Activated CD4-positive, alpha-beta memory T cell treated with anti-CD3 and anti-CD28 coated beads for 36 hours (primary cell): ENCODE results near the gene MCF2L. TPM values are rescaled to one million over a fixed set of nuclear protein-coding genes. Genes with fewer than 3 reads are reported as not detected.

Source experiments
- CTCF ChIA-PET: fragments of 350-600 bp; sonication (Branson Sonifier 250); formaldehyde crosslinking; loops from one replicate; lab custom pipeline; 2021; ENCODE audit warnings: antibody characterized with exemption, inconsistent platforms; lab: Charles Lee
- POLR2A ChIA-PET: fragments of 350-600 bp; sonication (Branson Sonifier 250); formaldehyde crosslinking; loops from one replicate; lab custom pipeline; 2021; ENCODE audit warnings: antibody characterized with exemption; lab: Charles Lee
- DNase-seq: peaks from one replicate; pipeline ENCODE4 v3.0.0-alpha.2; 2020
- H3K27ac Mint-ChIP-seq: one replicate; pipeline ENCODE4 v1.8.0; 2021; ENCODE audit warnings: mixed read lengths
- H3K27me3 Mint-ChIP-seq: one replicate; pipeline ENCODE4 v1.8.0; 2021; ENCODE audit warnings: mixed read lengths
- H3K36me3 Mint-ChIP-seq: one replicate; pipeline ENCODE4 v1.8.0; 2021; ENCODE audit warnings: mixed read lengths
- H3K4me1 Mint-ChIP-seq: one replicate; pipeline ENCODE4 v1.8.0; 2021; ENCODE audit warnings: low read depth, mixed read lengths
- H3K4me3 Mint-ChIP-seq: one replicate; pipeline ENCODE4 v1.8.0; 2021; ENCODE audit warnings: mild to moderate bottlenecking, mixed read lengths
- H3K9me3 Mint-ChIP-seq: one replicate; pipeline ENCODE4 v1.8.0; 2021; ENCODE audit warnings: mixed read lengths
- intact Hi-C: fragments of 100-400 bp; cut with micrococcal nuclease; formaldehyde crosslinking; loops from one replicate; pipeline ENCODE4 v1.15.1; 2023
- total RNA-seq, 2 experiments: library from RNA; stranded (reverse); gene quantifications; one replicate each; pipeline ENCODE4 v1.2.3, GENCODE V29; 2021

The MCF2L gene
- total RNA-seq, 2 experiments from 2014 or later = 7.1 to 8.0 TPM

GRCh38 chr13:113118261-113119021 is 149.4 kb downstream of the MCF2L start:
- Mint-ChIP-seq H3K36me3 (no peaks in the 10 kb centered on the region), H3K4me3 (no peak overlapping the region), H3K4me1 (no peaks in the 10 kb centered on the region), H3K9me3 (no peaks in the 10 kb centered on the region), H3K27ac (no peak overlapping the region), H3K27me3 (no peaks in the 10 kb centered on the region)
- ChIA-PET POLR2A (no interaction called here), CTCF (no interaction called here)
- intact Hi-C loops = no loop called here
- DNase-seq = no peak

DNA sequence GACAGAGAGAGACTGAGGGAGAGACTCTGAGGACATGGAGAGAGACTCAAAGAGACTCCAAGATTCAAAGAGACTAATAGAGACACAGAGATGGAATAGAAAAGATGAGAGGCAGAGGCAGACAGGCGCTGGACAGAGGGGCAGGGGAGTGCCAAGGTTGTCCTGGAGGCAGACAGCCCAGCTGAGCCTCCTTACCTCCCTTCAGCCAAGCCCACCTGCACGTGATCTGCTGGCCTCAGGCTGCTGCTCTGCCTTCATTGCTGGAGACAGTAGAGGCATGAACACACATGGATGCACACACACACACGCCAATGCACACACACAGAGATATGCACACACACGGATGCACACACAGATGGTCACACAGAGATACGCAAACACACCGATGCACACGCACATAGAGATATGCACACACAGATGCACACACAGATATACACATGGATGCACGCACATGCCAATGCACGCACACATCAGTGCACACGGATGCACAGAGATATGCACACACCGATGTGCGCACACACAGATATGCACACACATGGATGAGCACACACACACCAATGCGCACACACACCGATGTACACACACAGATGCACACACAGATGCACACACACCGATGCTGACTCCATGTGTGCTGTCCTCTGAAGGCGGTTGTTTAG is 150.3 kb downstream of the MCF2L start:
- H3K27me3 Mint-ChIP-seq = no peaks in the 10 kb centered on the region
- ChIA-PET POLR2A (no interaction called here), CTCF (no interaction called here)
- no peaks in the 10 kb centered on the region for H3K36me3 Mint-ChIP-seq
- H3K4me3 Mint-ChIP-seq = no peak overlapping the region
- intact Hi-C loops = no loop called here
- no peak for DNase-seq
- H3K4me1 Mint-ChIP-seq = no peaks in the 10 kb centered on the region
- H3K27ac Mint-ChIP-seq = no peak overlapping the region
- H3K9me3 Mint-ChIP-seq = no peaks in the 10 kb centered on the region

DNA sequence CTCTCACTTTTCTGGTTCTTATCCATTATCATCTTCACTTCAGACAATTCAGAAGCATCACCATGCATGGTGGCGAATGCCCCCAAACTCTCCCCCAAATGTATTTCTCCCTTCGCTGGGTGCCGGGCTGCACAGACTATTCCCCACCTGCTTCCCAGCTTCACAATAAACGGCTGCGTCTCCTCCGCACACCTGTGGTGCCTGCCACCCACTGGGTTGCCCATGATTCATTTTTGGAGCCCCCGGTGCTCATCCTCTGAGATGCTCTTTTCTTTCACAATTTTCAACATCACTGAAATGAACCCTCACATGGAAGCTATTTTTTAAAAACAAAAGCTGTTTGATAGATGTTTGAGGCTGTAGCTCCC is 150.8 kb downstream of the MCF2L start:
- intact Hi-C loops = no loop called here
- ChIA-PET CTCF (no interaction called here), POLR2A (no interaction called here)
- H3K27me3 Mint-ChIP-seq = no peaks in the 10 kb centered on the region
- no peak overlapping the region for H3K4me3 Mint-ChIP-seq
- no peak for DNase-seq
- H3K9me3 Mint-ChIP-seq = no peaks in the 10 kb centered on the region
- no peaks in the 10 kb centered on the region for H3K36me3 Mint-ChIP-seq
- H3K4me1 Mint-ChIP-seq = no peaks in the 10 kb centered on the region
- no peak overlapping the region for H3K27ac Mint-ChIP-seq

DNA sequence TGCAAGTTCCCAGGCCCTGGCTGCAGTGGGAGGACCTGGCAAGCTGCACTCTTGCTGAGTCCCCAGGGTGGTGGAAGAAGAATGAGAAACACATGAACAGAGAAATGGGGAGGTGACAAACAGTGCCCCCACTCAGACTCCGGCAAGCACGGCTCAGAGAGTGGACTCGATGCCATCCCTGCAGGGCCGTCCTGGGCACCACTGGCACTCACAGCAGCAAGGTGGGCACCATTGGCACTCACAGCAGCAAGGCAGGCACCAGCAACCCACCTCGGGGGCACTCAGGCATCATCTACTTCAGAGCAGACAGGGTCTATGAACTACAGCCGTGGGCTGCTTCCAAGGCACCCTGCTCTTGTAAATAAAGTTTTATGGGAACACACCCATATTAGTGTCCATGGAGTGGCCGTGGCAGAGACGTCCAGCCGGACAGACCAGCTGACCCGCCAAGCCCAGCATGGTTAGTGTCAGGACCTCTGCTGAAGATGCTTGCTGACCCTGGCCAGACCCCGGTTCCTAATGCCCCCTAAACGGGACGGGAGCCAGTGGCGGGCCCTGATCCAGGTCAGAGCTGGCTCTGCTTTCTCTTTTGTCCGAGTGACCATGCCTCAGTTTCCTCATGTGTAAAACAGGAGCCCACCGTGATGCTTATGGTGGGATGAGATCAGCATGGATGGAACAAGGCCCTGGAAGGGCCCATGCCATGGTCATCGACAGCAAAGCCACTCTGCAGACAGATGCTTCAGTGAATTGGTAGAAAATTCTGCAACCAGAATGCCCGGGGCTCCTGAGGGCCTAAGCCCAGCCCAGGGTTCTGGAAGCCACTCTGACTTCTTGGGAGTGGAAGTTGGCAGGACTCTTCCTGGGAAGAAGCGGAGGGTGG is 151.5 kb downstream of the MCF2L start:
- no peak overlapping the region for H3K27ac Mint-ChIP-seq
- H3K4me1 Mint-ChIP-seq = no peaks in the 10 kb centered on the region
- CTCF ChIA-PET = no interaction called here

GRCh38 chr13:113121183-113121927 is 152.3 kb downstream of the MCF2L start:
- Mint-ChIP-seq H3K4me1 (no peaks in the 10 kb centered on the region), H3K9me3 (no peaks in the 10 kb centered on the region), H3K4me3 (no peak overlapping the region), H3K27me3 (no peaks in the 10 kb centered on the region), H3K36me3 (no peaks in the 10 kb centered on the region), H3K27ac (no peak overlapping the region)
- intact Hi-C loops = no loop called here
- DNase-seq = no peak
- ChIA-PET POLR2A (no interaction called here), CTCF (no interaction called here)

More for the DNA sequence above, 151.5 kb downstream of the MCF2L start:
- intact Hi-C loops = no loop called here
- Mint-ChIP-seq H3K27me3 (no peaks in the 10 kb centered on the region), H3K9me3 (no peaks in the 10 kb centered on the region), H3K36me3 (no peaks in the 10 kb centered on the region), H3K4me3 (no peak overlapping the region)
- POLR2A ChIA-PET = no interaction called here
- no peak for DNase-seq

GRCh38 chr13:113121928-113122471 is 153.0 kb downstream of the MCF2L start:
- CTCF ChIA-PET = no interaction called here
- H3K4me1 Mint-ChIP-seq = no peaks in the 10 kb centered on the region
- no peak overlapping the region for H3K27ac Mint-ChIP-seq
- DNase-seq = no peak
- H3K4me3 Mint-ChIP-seq = no peak overlapping the region
- H3K9me3 Mint-ChIP-seq = no peaks in the 10 kb centered on the region
- no peaks in the 10 kb centered on the region for H3K36me3 Mint-ChIP-seq
- no peaks in the 10 kb centered on the region for H3K27me3 Mint-ChIP-seq
- intact Hi-C loops = no loop called here
- POLR2A ChIA-PET = no interaction called here

- Mint-ChIP-seq H3K4me1 (no peaks in the 10 kb centered on the region), H3K4me3 (no peak within 1 kb of the TSS), H3K9me3 (no peaks in the 10 kb centered on the region), H3K27ac (no peak within 1 kb of the TSS), H3K27me3 (peaks cover under 1% of the 10 kb centered on the region), H3K36me3 (no peaks in the 10 kb centered on the region)
- intact Hi-C loops = no loop called here
- POLR2A ChIA-PET = no interaction called here
- CTCF ChIA-PET = no interaction called here
- DNase-seq = no peak
Observed at GRCh38 chr13:113122550-113123225, 153.7 kb downstream of the MCF2L start, which contains the start of gene F10. Gene F10 (plus strand): TSS chr13:113122799. CDS start chr13:113122856, 57 bp downstream.

DNA sequence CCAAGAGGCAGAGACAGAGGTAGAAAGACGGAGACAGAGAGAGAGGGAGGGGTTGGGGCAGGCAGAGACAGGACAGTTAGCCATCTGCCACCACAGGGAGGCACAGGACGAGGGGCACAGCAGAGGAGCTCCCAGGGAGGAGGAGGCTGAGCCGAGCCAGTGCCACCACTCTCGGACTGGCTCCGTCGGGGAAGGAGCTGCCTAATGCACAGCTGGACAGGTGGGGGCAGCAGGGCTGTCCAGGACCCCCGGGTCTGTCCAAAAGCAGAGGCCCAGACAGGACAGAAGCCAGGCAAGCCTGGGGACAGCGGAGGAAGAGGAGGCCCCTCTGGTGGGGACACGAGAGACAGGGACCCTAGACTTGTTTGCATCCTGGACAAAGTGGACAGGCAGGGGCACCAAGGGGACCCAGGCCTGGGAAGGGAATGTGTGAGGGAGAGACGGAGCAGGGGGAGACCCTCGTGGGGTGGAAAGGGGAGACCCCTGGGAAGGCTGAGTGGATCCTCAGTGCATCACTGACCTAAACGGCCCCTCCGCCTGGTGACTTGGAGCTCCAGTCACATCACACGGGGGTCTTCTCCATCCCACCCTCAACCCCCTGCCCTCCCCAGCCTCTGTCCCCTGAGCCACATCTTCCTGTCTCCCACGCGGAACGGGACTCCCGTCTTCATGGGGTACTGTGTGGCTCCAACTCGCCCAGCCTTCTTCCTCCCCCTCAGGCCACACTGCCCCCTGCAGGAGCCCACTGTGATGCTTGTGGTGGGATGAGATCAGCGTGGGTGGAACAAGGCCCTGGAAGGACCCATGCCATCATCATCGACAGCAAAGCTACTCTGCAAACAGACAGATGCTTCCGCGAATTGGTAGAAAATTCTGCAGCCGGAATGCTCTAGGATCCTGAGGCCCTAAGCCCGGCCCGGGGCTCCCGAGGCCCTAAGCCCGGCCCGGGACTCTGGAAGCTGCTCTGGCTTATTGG is 154.5 kb downstream of the MCF2L start:
- Mint-ChIP-seq H3K4me3 (no peak overlapping the region), H3K4me1 (no peaks in the 10 kb centered on the region), H3K36me3 (no peaks in the 10 kb centered on the region), H3K27me3 (peaks cover 3% of the 10 kb centered on the region), H3K27ac (no peak overlapping the region), H3K9me3 (no peaks in the 10 kb centered on the region)
- intact Hi-C loops = no loop called here
- ChIA-PET CTCF (no interaction called here), POLR2A (no interaction called here)
- no peak for DNase-seq

GRCh38 chr13:113124211-113124970 is 155.4 kb downstream of the MCF2L start:
- H3K36me3 Mint-ChIP-seq = no peaks in the 10 kb centered on the region
- H3K27ac Mint-ChIP-seq = no peak overlapping the region
- DNase-seq = no peak
- CTCF ChIA-PET = interaction anchor here (0.6 kb wide), 1 partner anchor 541 kb away, joined by 3 read pairs; no protein-coding TSS in a partner anchor
- intact Hi-C loops = no loop called here
- no peak overlapping the region for H3K4me3 Mint-ChIP-seq
- H3K9me3 Mint-ChIP-seq = no peaks in the 10 kb centered on the region
- H3K4me1 Mint-ChIP-seq = peaks cover 4% of the 10 kb centered on the region
- peaks cover 8% of the 10 kb centered on the region for H3K27me3 Mint-ChIP-seq
- POLR2A ChIA-PET = no interaction called here
